ENCODE data around the gene STAG2. TPM values are rescaled to one million over a fixed set of nuclear protein-coding genes. Genes with fewer than 3 reads are reported as not detected.

STAG2 gene
- total RNA-seq, 3 donors from 2014 or later: 60.2 to 91.1 (median 69.5) TPM

GRCh38 chrX:124018023-124018422 lies 56.5 kb downstream of the STAG2 start:
- H3K4me3 ChIP-seq: no peak overlapping the region
- no peaks in the 10 kb centered on the region for H3K9me3 ChIP-seq
- DNase-seq: no peak
- intact Hi-C loops (cut with DNase I, micrococcal nuclease): no loop called here
- H3K36me3 ChIP-seq (ENCODE audit: low read depth): no peaks in the 10 kb centered on the region
- H3K4me1 ChIP-seq (ENCODE audit: low read depth): peaks cover 3% of the 10 kb centered on the region
- TF ChIP-seq, protein P1, sequence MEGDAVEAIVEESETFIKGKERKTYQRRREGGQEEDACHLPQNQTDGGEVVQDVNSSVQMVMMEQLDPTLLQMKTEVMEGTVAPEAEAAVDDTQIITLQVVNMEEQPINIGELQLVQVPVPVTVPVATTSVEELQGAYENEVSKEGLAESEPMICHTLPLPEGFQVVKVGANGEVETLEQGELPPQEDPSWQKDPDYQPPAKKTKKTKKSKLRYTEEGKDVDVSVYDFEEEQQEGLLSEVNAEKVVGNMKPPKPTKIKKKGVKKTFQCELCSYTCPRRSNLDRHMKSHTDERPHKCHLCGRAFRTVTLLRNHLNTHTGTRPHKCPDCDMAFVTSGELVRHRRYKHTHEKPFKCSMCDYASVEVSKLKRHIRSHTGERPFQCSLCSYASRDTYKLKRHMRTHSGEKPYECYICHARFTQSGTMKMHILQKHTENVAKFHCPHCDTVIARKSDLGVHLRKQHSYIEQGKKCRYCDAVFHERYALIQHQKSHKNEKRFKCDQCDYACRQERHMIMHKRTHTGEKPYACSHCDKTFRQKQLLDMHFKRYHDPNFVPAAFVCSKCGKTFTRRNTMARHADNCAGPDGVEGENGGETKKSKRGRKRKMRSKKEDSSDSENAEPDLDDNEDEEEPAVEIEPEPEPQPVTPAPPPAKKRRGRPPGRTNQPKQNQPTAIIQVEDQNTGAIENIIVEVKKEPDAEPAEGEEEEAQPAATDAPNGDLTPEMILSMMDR (IDR thresholded peaks at IDR 0.05): no peak
- no peak for ATAC-seq

DNA sequence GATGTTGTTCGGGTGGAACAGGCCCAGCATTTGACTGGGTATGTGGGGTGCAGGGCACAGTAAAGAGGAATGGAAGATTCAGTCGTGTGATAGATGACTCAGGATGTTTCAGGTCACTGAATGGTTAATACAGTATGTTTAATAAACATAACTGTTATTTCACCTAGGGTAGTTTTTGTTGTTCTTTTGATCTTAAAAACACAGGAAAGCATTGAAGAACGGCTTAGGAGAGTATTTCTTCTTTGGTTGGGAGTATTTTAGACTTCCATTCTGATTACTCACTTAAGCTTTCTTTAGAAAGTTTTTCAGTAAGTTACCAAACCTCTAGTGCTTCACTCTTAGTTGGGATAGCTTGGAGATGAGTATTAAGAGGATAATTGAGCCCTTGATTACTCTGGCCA lies 62.3 kb downstream of the STAG2 start:
- Histone ChIP-seq H3K9me3 (no peaks in the 10 kb centered on the region), H3K4me3 (no peak overlapping the region), H3K36me3 (ENCODE audit: low read depth) (no peaks in the 10 kb centered on the region), H3K4me1 (ENCODE audit: low read depth) (no peaks in the 10 kb centered on the region)
- ATAC-seq: no peak
- TF ChIP-seq, protein P1 (IDR thresholded peaks at IDR 0.05): no peak
- no peak for DNase-seq
- intact Hi-C loops (cut with DNase I, micrococcal nuclease): no loop called here

GRCh38 chrX:124026529-124026928 lies 65.0 kb downstream of the STAG2 start:
- Histone ChIP-seq H3K4me1 (ENCODE audit: low read depth) (no peaks in the 10 kb centered on the region), H3K9me3 (no peaks in the 10 kb centered on the region), H3K4me3 (no peak overlapping the region), H3K36me3 (ENCODE audit: low read depth) (no peaks in the 10 kb centered on the region)
- TF ChIP-seq, protein P1 (IDR thresholded peaks at IDR 0.05): no peak
- no peak for ATAC-seq
- no peak for DNase-seq
- intact Hi-C loops (cut with DNase I, micrococcal nuclease): no loop called here

- H3K36me3 ChIP-seq (ENCODE audit: low read depth): no peaks in the 10 kb centered on the region
- no peaks in the 10 kb centered on the region for H3K9me3 ChIP-seq
- H3K4me1 ChIP-seq (ENCODE audit: low read depth): no peaks in the 10 kb centered on the region
- no peak for DNase-seq
- ATAC-seq: no peak
- intact Hi-C loops (cut with DNase I, micrococcal nuclease): no loop called here
- TF ChIP-seq, protein P1 (IDR thresholded peaks at IDR 0.05): no peak
- no peak overlapping the region for H3K4me3 ChIP-seq
These were observed 66.7 kb downstream of the STAG2 start for GRCh38 chrX:124028182-124028581.

DNA sequence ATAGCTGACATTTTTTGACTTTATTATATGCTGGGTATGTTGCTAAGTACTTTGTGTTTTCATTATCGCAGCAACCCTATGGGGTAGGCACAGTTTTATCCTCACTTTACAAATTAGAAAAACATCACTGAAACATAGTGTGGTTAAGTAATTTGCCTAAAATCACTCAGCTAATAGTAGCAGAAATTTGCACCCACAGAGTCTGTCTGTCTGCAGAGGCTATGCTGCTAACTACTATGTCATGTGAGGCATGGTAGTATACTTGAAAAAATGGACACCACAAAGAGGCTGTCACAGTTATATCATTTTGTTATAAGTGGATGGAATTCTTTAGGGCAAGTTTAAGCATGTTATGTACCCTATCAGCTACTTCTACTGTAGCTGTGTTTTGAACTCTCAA lies 69.0 kb downstream of the STAG2 start:
- Histone ChIP-seq H3K36me3 (ENCODE audit: low read depth) (no peaks in the 10 kb centered on the region), H3K4me3 (no peak overlapping the region), H3K4me1 (ENCODE audit: low read depth) (no peaks in the 10 kb centered on the region), H3K9me3 (no peaks in the 10 kb centered on the region)
- DNase-seq (no peak), ATAC-seq (no peak)
- TF ChIP-seq, protein P1 (IDR thresholded peaks at IDR 0.05): no peak
- intact Hi-C loops (cut with DNase I, micrococcal nuclease): no loop called here

DNA sequence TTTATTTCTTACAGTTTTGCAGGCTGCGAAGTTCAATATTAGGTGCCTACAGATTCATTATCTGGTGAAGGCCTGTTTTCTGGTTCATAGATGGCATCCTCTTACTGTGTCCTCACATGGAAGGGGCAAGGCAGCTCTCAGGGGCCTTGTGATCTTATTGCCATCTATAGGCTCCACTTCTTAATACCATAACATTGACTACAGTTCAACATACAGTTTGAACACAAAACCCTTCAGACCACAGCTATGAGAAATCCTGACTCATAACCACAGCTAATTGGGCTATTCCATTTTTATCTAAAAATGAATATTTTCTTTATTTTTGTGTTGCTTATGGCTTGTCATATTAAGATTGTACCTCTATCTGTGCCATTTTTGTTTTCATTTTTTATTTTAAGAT lies 72.3 kb downstream of the STAG2 start:
- intact Hi-C loops (cut with DNase I, micrococcal nuclease): no loop called here
- H3K4me1 ChIP-seq (ENCODE audit: low read depth): no peaks in the 10 kb centered on the region

More for the DNA sequence above, 72.3 kb downstream of the STAG2 start:
- H3K9me3 ChIP-seq: no peaks in the 10 kb centered on the region
- ATAC-seq (no peak), DNase-seq (no peak)
- no peaks in the 10 kb centered on the region for H3K36me3 ChIP-seq (ENCODE audit: low read depth)
- H3K4me3 ChIP-seq: no peak overlapping the region
- TF ChIP-seq, protein P1 (IDR thresholded peaks at IDR 0.05): no peak

Measured in mucosa of descending colon (tissue), 3 donors.